NCI-H69 (cell line): ENCODE data around the gene HEATR5B.
A peak's percentile ranks its signal among the peaks of the same experiment; 100 is the strongest.

Source experiments
- DNase-seq: peaks from one replicate; lab custom pipeline; 2025; lab: John Stamatoyannopoulos, UW

Gene HEATR5B

DNA sequence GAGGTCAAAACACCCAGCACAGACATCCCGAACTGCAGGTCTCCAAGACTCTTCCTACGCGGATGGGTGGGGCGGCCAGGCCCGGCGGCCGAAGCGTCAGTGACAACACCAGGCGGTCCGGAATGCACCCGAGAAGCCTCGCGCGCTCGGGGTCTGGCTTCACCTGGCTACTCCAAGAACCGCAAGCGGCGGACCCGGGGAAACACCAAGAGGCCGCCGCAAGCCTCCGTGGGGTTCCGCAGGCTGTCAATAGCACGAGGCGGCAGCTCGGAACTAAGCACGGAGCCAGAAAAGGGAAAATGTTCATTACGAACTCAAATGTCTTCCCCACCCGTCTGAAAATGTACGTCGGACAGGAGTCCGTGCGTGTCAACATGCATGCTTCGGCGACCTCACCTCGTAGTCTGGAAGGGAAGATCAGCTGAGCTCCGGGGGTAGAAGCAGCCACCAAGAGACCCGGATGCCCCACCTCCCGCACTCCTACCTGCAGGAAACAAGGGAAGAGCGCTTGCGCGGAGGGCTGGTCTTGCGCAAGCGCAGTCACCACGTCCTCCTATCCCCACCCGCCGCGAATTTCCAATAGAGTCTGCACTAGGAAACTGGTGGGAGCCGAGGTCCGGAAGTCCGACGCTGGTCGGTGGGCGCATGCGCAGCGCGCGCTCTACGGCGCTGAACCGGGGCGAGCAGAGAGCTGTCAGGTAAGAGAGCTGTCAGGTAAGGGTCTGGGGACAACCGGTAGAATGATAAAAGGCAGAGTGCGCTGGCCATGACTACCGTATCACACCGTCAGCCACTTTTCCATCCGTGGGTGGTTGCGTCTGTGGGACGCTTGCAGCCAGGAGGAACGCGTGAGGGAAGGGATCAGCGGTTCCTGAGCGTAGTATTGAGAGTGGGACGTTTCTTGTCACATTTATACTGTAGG lies at the start of gene HEATR5B, which contains the start of gene GPATCH11:
HEATR5B (minus strand) TSS at position 500 of the 922 bp plus-strand sequence. CDS start 958 bp downstream, outside the sequence.
GPATCH11 (plus strand) TSS at position 646 of the 922 bp plus-strand sequence. CDS start 3,864 bp downstream, outside the sequence.
- peak; percentile 95 for DNase-seq

- no peak for DNase-seq
Measured at GRCh38 chr2:37132914-37133313, 48.7 kb upstream of the HEATR5B start.

DNA sequence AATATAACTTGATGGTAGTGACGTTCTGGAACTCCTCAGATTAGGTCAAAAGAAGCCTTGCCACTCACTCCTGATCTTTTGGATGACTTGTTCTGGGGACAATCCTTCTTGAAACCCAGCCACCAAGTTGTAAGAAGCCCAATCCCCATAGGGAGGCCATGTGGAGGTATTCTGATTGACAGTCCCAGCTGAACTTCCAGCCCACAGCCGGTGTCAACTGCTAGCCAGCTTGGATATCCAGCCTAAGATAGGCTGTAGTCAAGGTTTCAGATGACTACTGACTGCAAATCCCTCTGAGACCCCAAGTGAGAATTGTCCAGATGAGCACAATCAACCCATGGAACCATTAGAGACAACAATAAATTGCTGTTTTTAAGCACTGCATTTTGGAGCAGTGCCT lies 41.2 kb upstream of the HEATR5B start:
- no peak for DNase-seq

DNA sequence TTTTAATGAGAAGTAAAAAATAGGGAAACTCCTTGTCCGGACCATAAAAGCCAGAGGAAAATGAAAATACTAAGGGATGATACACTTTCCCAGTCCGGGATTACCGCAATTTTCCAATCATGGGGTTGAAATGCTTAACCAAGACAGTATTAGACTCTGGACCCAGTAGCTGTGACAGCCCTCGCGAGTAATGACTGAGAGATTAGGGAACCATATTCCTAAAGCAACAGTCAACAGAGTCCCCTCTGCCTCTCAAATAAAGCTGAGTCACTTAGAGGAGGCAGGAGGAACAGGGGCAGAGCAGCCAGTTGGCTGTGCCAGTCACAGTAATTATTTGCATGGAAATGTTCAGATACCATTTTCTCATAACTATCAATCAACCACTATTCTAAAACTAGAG lies 35.0 kb upstream of the HEATR5B start:
- no peak for DNase-seq

- DNase-seq: no peak
Measured at GRCh38 chr2:37117566-37117965, 33.4 kb upstream of the HEATR5B start.

DNA sequence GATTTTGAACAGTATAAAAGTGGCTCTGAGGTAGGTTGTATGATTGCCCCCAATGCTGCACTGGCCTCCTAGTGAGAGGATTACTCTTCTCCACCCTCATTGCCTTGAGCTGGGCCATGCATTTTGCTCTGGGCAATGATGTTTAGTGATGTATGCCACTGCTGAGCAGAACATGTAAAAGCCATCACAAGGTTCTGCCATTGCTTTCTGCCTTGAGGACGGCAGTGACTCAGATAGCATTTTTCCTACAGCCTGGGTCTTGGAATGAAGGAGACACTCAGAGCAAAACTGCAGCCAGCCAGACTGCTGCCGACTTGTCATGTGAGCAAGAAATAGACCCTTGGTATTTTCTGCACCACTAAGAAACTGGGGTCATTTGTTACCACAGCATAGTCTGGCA lies 27.8 kb upstream of the HEATR5B start:
- no peak for DNase-seq

- DNase-seq: no peak
Measured at GRCh38 chr2:37110306-37111212, 26.4 kb upstream of the HEATR5B start.

DNA sequence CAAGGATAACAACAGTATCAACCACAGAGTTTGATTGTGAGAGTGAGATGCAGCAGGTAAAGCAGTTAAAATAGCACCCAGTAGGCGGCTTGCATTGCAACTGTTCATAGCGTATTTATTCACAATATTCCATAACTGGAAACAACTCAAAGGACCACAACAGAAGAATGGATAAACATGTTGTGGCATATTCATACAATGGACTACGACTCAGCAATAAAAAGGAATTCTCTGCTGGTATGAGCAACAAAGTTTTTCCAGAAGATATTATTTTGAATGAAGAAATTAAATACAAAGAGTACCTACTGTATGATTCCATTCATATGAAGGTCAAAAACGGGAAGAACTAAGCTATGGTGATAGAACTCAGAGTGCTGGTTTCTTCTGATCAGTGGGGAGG lies 25.4 kb upstream of the HEATR5B start:
- DNase-seq: no peak

DNA sequence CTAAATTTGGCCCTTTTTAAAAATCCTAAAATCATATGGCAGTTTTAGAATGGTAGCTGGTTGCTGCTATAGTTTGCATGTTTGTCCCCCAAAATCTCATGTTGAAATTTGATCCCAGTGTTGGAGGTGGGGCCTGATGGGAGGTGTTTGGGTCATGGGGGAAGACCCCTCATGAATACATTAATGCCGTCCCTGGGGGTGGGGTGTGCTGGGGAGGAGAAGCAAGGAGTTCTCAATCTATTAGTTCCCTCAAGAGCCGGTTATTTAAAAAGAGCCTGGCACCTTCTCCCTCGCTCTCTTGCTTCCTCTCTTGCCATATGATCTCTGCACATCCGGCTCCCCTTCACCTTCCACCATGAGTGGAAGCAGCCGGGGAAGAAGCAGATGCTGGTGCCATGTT lies 21.0 kb upstream of the HEATR5B start:
- DNase-seq: no peak

- DNase-seq: no peak
Measured at GRCh38 chr2:37104178-37104577, 20.0 kb upstream of the HEATR5B start.

DNA sequence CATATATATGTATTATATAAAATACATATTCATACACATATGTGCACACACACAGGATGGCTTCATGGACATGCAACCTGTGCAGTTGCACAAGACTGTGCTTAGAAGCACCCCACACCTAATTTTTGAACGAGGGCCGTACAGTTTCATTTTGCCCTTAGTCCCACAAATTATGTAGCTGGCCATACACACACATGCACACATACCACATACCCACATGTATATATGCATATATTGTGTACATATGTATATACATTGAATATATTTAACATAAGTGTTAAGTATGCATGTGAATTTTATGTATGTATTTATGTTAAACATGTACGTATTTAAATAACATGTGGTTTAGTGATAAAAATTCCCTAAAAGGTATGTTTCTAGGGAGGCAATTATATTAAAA lies 18.4 kb upstream of the HEATR5B start:
- DNase-seq: no peak

- DNase-seq: no peak
Measured at GRCh38 chr2:37100054-37100453, 15.9 kb upstream of the HEATR5B start.

DNA sequence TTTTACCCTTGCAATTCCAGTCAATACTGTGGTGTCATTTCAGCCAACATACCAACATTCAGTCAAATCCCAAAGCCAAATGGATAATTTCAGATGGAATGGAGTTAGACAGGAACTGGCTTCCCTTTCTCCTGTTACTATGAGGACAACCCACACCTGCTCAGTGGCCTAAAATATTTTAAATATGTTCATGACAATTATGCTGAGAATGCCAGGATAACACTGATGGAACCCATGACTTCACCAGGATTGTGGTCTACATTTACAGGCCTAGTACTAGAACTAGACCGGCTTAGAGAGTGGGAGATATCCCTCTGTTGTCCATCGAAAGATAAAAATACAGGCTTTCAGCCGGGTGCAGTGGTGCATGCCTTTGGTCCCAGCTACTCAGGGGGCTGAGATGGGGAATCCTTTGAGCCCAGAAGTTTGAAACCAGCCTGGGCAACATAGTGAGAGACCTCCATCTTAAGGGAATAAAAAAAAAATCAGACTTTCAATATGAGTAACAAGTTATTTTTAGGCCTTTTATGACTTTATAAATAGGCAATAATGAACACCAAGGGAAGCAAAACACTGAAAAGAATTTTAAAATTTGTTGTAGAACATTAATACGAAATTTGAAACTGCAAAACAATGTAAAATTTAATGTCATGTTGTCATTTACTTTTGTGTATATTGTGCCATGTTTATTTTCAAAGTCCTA lies 14.4 kb upstream of the HEATR5B start:
- no peak for DNase-seq

DNA sequence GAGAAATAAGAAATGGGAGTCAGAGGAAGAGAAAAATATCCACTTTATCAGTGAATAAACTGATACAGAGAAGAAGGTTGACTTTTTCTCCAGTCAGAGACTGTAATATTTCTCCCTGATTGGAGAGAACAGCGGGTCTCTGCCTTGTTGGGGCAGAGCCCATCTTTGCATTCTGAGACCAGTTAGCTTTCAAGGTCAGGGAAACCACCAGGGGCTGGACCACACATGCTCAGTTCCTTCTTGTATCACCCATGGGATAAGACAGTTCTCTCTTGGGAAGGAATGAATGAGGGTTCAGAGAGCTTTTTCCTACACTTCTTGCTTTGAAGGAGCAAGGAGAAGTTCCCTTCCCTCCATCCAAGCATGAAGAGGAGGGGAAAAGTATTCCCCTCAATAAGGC lies 12.4 kb upstream of the HEATR5B start:
- DNase-seq: no peak

DNA sequence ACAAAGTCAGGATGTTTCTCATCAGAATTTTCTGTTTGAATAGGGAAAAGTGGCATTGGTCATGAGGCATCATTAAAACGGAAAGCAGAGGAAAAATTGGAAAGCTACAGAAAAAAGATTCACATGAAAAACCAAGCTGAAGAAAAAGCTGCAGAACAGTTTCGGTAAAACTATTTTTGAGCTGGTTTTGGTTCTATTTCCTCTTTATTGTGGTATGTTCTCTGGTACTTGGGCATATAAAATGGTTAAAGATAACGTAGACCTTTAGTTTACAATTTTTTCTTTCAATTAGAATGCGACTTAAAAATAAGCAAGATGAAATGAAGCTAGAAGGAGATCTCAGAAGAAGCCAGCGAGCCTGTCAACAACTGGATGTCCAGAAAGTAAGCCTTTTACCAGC lies 7.7 kb upstream of the HEATR5B start:
- DNase-seq: no peak

- DNase-seq: no peak
Measured at GRCh38 chr2:37090019-37090477, 5.9 kb upstream of the HEATR5B start.

- DNase-seq: no peak
Measured at GRCh38 chr2:37085731-37086147, 1.6 kb upstream of the HEATR5B start.

DNA sequence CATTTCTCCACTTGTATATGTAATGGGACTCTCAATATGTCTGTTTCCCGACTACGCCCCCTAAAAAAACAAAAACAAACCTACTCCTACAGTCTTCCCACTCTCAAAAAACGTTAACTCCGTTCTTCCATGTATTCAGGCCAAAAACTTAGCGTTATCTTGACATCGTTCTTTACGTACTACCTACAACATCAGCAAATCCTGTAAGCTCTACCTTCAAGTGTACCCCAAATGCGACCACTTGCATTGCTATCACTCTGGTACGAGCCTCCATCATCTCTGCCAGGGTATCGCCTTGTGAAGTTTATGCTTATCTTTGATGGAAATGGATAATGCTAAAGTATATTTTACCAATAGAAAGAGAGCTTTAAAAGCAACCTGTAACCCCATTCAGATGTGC lies 625 bp upstream of the HEATR5B start:
- DNase-seq: no peak

GRCh38 chr2:37080689-37081088 lies 3.5 kb downstream of the HEATR5B start:
- DNase-seq: no peak

DNA sequence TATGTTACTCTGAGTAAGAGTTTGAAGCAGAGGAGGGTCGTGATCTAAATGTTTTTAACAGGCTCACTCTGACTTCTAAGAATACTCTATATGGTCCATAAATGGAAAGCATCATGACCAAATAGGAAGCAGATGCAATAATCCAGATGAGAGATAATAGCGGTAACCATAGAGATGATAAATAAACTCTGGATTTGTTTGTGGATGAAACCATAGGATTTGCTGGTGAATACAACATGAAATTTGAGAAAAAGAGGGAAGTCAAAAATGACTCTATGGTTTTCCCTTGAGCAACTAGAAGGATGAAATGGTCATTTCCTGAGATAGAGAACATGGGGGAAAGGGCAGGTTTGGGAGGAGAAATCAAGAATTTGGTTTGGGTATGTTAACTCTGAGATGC lies 3.9 kb downstream of the HEATR5B start:
- no peak for DNase-seq

GRCh38 chr2:37070931-37071330 lies 13.2 kb downstream of the HEATR5B start:
- DNase-seq: no peak

DNA sequence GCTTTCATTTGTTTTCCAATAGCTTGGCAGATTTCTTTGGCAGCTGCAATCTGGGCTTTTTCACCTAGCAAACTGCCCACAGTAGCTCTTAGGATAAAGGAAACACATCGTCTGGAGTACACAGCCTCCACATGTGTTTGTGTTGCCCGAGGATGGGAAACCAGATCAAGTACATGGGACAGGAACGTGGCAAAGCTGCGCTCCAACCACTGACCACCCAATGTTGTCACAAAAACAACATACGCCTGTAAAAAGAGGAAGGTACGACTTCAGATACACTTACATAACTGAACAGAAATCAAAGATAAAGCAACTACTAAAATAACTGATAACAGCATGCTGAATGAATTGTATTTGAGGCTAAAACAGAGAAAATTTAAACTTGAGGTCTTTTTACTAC lies 15.5 kb downstream of the HEATR5B start:
- DNase-seq: no peak
